ENCODE data around the gene STC2.

DNA sequence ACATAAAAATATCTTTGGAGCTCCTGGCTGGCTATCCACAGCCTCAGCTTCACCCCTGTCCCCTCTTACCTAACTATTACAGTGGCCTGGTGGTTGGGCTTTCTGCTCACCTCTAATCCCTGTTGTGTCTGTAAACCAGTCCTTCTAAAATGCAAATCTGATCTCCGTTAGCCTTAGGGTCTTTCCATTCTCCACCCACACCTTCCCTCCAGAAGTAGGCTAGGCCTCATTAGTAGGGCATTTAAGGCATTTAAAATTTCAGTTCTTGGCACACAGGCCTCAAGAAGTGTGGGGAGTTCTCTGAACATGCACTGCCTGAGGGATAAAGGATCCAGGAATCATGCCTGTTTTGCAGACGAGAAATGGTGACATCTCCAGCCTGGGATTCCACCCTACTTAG, 26.4 kb upstream of the STC2 start:
- no peak for TF ChIP-seq CTCF (IDR thresholded peaks at IDR 0.05)
- no peak for TF ChIP-seq POLR2A (IDR thresholded peaks at IDR 0.05)
